WERI-Rb-1 (cell line): ENCODE results near the gene OR10G8.

Experiments
- DNase-seq: peaks from one replicate; pipeline ENCODE4 v3.0.0-alpha.2; 2020
- H3K27ac ChIP-seq: fragments of 250-450 bp; sonication (Bioruptor Pico); 2 replicates; pipeline ENCODE4 v1.5.1; 2020; ENCODE audit warnings: mild to moderate bottlenecking, moderate library complexity
- H3K27me3 ChIP-seq: fragments of 250-450 bp; sonication (Bioruptor Pico); 2 replicates; pipeline ENCODE4 v1.5.1; 2021; ENCODE audit warnings: mild to moderate bottlenecking, low read depth, moderate library complexity; ENCODE audit not compliant: insufficient read depth, severe bottlenecking
- H3K36me3 ChIP-seq: fragments of 250-450 bp; sonication (Bioruptor Pico); 2 replicates; pipeline ENCODE4 v1.5.1; 2020; ENCODE audit warnings: mild to moderate bottlenecking, moderate library complexity
- H3K4me3 ChIP-seq: 2 replicates; pipeline ENCODE4 v1.5.1; 2011; ENCODE audit warnings: low read depth, mild to moderate bottlenecking, control low read depth, low read length
- H3K9me3 ChIP-seq: fragments of 250-450 bp; sonication (Bioruptor Pico); 2 replicates; pipeline ENCODE4 v1.5.1; 2021; ENCODE audit warnings: mild to moderate bottlenecking, moderate library complexity; ENCODE audit not compliant: severe bottlenecking
- CTCF ChIP-seq: IDR thresholded peaks from 2 replicates; pipeline ENCODE4 v1.5.1; 2011; ENCODE audit warnings: low read depth, mild to moderate bottlenecking, control low read depth, inconsistent platforms, low read length

The OR10G8 gene

GRCh38 chr11:124074554-124074953 is 48.0 kb downstream of the OR10G8 start:
- H3K27ac ChIP-seq, result no peak overlapping the region
- no peak for TF ChIP-seq CTCF
- H3K9me3 ChIP-seq, result no peaks in the 10 kb centered on the region
- H3K27me3 ChIP-seq, result no peaks in the 10 kb centered on the region
- no peaks in the 10 kb centered on the region for H3K36me3 ChIP-seq
- DNase-seq, result no peak
- no peak overlapping the region for H3K4me3 ChIP-seq

- no peak for DNase-seq
- Histone ChIP-seq H3K27me3 (no peaks in the 10 kb centered on the region), H3K36me3 (no peaks in the 10 kb centered on the region), H3K4me3 (peak overlapping the region; percentile 78), H3K27ac (no peak overlapping the region), H3K9me3 (no peaks in the 10 kb centered on the region)
- no peak for TF ChIP-seq CTCF
Observed at GRCh38 chr11:124075492-124075840, 48.9 kb downstream of the OR10G8 start.

GRCh38 chr11:124075841-124076651 is 49.4 kb downstream of the OR10G8 start:
- 0 out of 2 replicates have a peak, but pooled peaks have one; percentile 13 for TF ChIP-seq CTCF
- peak; percentile 61 for DNase-seq
- Histone ChIP-seq H3K9me3 (no peaks in the 10 kb centered on the region), H3K27me3 (no peaks in the 10 kb centered on the region), H3K36me3 (no peaks in the 10 kb centered on the region), H3K4me3 (peak overlapping the region; percentile 78), H3K27ac (peak overlapping the region; percentile 27)

GRCh38 chr11:124077266-124077665 is 50.7 kb downstream of the OR10G8 start:
- no peaks in the 10 kb centered on the region for H3K27me3 ChIP-seq
- no peak for DNase-seq
- no peak overlapping the region for H3K27ac ChIP-seq
- H3K4me3 ChIP-seq, result no peak overlapping the region
- no peaks in the 10 kb centered on the region for H3K9me3 ChIP-seq
- no peak for TF ChIP-seq CTCF
- no peaks in the 10 kb centered on the region for H3K36me3 ChIP-seq

GRCh38 chr11:124078591-124078990 is 52.0 kb downstream of the OR10G8 start:
- DNase-seq, result no peak
- no peak overlapping the region for H3K27ac ChIP-seq
- no peak overlapping the region for H3K4me3 ChIP-seq
- no peaks in the 10 kb centered on the region for H3K27me3 ChIP-seq
- H3K9me3 ChIP-seq, result no peaks in the 10 kb centered on the region
- no peaks in the 10 kb centered on the region for H3K36me3 ChIP-seq
- no peak for TF ChIP-seq CTCF
